Muscle of leg (tissue), 11 donors: ENCODE results near the gene SELENOM. TPM values are rescaled to one million over a fixed set of nuclear protein-coding genes. Genes with fewer than 3 reads are reported as not detected.
A peak's percentile ranks its signal among the peaks of the same experiment; 100 is the strongest.
"Not testable (repeated sequence)": the region's sequence is repeated elsewhere in the genome, so short reads cannot be mapped to it uniquely, and the experiment has no call there.

Experiments
- DNase-seq: peaks from one replicate; pipeline ENCODE4 v3.0.0; 2013
- H3K27ac ChIP-seq: one replicate; pipeline ENCODE4 v1.5.1; 2013; ENCODE audit warnings: mild to moderate bottlenecking, low read length, control low read depth
- H3K27me3 ChIP-seq: one replicate; pipeline ENCODE4 v1.6.1; 2013; ENCODE audit warnings: low read length; ENCODE audit not compliant: control insufficient read depth, insufficient read depth
- H3K36me3 ChIP-seq: one replicate; pipeline ENCODE4 v1.6.1; 2013; ENCODE audit warnings: low read length; ENCODE audit not compliant: control insufficient read depth, insufficient read depth
- H3K4me1 ChIP-seq: one replicate; pipeline ENCODE4 v1.6.1; 2013; ENCODE audit warnings: low read length; ENCODE audit not compliant: control insufficient read depth, insufficient read depth
- H3K4me3 ChIP-seq: one replicate; pipeline ENCODE4 v1.5.1; 2013; ENCODE audit warnings: low read length, control low read depth
- H3K9me3 ChIP-seq: replicated peaks from 2 replicates; pipeline ENCODE4 v1.6.1; 2013; ENCODE audit warnings: low read depth, low read length; ENCODE audit not compliant: control insufficient read depth
- WGBS: methylation state at CpG from one replicate; pipeline ENCODE4 v1.1.5; 2013; ENCODE audit warnings: missing lambda C conversion rate; ENCODE audit not compliant: insufficient coverage; 5-methylcytosine and 5-hydroxymethylcytosine counted together
- polyA plus RNA-seq, 8 donors: library from polyadenylated mRNA; unstranded; fragments of 120-200 nt; gene quantifications; one replicate each; pipeline versions ENCODE4 v1.2.1 to v1.2.3, GENCODE V29; 2013; ENCODE audit warnings: inconsistent platforms in 1 of 8, low replicate concordance in 1 of 8; ENCODE audit not compliant: insufficient read length in 8 of 8, insufficient read depth in 1 of 8
- total RNA-seq: library from RNA; stranded (reverse); fragments of 120-200 nt; gene quantifications from one replicate; pipeline ENCODE4 v1.2.4, GENCODE V29; 2013

Gene SELENOM
- total and polyA plus RNA-seq, 9 donors: 12.1 to 35.1 (median 26.1) TPM

DNA sequence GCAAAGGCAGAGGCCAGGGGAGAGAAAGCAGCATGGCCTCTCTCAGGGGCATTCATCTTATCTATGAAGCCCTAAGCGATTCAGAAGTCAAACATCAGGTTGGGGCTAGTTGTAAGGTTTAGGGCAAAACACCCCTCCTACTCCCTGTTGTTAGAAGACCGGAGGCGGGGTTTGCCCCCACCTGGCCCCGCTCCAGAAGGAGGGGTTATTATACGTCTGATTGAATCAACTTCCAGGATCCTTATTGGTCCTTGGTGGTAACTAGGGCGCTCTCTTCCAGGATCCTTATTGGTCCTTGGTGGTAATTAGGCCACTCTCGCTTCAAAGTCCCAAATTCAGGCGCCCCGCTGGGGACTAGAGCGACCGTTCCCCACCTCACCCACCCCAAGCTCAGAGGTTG, 38.4 kb downstream of the SELENOM start:
- Histone ChIP-seq H3K9me3 (no peaks in the 10 kb centered on the region), H3K36me3 (no peaks in the 10 kb centered on the region), H3K4me1 (no peaks in the 10 kb centered on the region), H3K27me3 (no peaks in the 10 kb centered on the region), H3K4me3 (no peak overlapping the region), H3K27ac (no peak overlapping the region)
- DNase-seq: no peak
- WGBS: no CpG with 5 or more reads among the region's 11 CpGs

DNA sequence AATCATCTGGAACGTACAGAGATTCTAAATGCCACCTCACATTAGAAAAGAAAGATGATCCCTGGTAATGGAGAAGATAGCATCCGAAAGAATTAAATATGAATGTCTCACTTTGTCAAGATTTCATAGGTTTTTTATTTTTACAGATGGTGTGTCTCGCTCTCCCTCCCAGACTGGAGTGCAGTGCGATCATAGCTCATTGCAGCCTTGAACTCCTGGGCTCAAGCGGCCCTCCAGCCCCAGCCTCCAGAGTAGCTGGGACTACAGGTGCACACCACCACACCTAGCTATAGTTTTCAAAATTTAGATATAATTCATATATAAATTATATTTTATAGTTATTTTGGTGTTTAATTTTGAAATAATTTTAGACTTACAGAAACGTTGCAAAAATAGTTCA, 43.0 kb downstream of the SELENOM start:
- no peaks in the 10 kb centered on the region for H3K4me1 ChIP-seq
- no peaks in the 10 kb centered on the region for H3K9me3 ChIP-seq
- no peak overlapping the region for H3K27ac ChIP-seq
- WGBS: no CpG with 5 or more reads among the region's 6 CpGs
- no peak overlapping the region for H3K4me3 ChIP-seq
- DNase-seq: no peak
- H3K27me3 ChIP-seq: no peaks in the 10 kb centered on the region
- H3K36me3 ChIP-seq: no peaks in the 10 kb centered on the region

DNA sequence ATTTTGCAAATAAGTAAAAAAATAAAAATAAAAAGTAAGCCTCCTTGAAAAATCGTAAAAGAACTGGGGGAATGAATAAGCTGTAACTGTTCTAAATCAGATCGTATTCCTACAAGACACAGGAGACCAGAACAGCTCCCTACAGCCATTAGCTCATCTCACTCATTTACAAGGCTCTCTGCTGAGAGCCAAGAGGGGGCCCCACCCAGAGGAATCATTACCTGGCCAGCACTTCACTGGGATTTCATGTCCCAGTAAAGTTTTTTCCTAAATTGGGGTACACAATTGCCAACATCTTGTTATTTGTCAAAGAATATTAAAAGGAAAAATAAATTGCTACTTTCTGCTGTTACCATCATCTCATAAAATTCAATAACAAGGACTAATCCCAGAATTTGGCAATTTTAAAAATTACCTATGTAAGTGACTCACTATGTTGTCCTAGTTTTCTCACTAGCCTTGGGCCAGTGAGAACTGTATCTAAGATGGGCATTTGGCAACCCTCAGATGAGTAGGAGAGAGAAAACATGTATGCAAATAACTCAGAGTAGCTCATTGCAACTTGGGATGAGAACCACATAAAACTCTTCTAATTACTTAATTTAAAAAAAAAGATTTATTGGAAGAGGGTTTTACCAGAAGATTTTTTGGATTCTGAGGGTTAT, 44.7 kb downstream of the SELENOM start:
- Histone ChIP-seq H3K27me3 (no peaks in the 10 kb centered on the region), H3K9me3 (no peaks in the 10 kb centered on the region), H3K36me3 (no peaks in the 10 kb centered on the region), H3K4me1 (no peaks in the 10 kb centered on the region), H3K27ac (no peak overlapping the region), H3K4me3 (no peak overlapping the region)
- no peak for DNase-seq
- WGBS: no CpG with 5 or more reads among the region's 2 CpGs

GRCh38 chr22:31059663-31060062, 47.7 kb downstream of the SELENOM start:
- not testable (repeated sequence) for H3K4me3 ChIP-seq, H3K27me3 ChIP-seq, DNase-seq, H3K36me3 ChIP-seq, H3K9me3 ChIP-seq
- peak overlapping the region; percentile 3 for H3K27ac ChIP-seq
- H3K4me1 ChIP-seq: peaks cover 20% of the 10 kb centered on the region
- WGBS: 34% methylated on average over 6 of the region's 6 CpGs

- DNase-seq: no peak
- H3K27ac ChIP-seq: no peak overlapping the region
- no peaks in the 10 kb centered on the region for H3K36me3 ChIP-seq
- H3K9me3 ChIP-seq: no peaks in the 10 kb centered on the region
- peaks cover 25% of the 10 kb centered on the region for H3K4me1 ChIP-seq
- WGBS: 11% methylated on average over 3 of the region's 5 CpGs
- no peak overlapping the region for H3K4me3 ChIP-seq
- no peaks in the 10 kb centered on the region for H3K27me3 ChIP-seq
Observed at GRCh38 chr22:31056986-31057599, 50.3 kb downstream of the SELENOM start.

DNA sequence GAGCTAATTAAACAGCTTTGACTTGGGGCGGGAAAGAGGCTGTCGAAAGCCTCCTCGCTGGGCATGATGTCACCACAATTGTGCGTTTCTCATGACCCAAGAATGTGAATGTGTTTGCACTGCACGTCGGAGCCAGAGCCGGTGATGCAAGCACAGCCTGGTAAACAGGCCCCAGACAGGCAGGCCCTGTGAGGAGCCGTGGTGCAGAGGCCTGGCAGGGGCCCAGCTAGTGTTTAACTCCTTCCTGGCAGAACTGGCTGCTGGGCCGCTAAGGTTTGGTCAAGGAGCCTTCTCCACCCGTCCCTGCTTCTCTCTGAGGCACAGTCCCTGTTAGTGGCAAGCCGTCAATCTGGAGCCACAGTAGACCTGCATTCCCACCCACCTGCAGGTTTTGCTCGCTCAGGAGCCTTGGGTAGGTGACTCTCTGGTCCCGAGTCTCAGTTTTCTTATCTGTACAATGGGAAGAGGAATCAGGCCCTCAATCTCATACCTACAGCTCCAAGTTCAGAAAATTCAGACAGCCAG, 51.7 kb downstream of the SELENOM start:
- Histone ChIP-seq H3K4me3 (no peak overlapping the region), H3K27ac (peak overlapping the region; percentile 73), H3K27me3 (no peaks in the 10 kb centered on the region), H3K9me3 (no peaks in the 10 kb centered on the region), H3K36me3 (no peaks in the 10 kb centered on the region), H3K4me1 (peaks cover 28% of the 10 kb centered on the region)
- DNase-seq: peak; percentile 95
- 21% methylated on average over 11 of the region's 13 CpGs for WGBS

GRCh38 chr22:31055117-31055634, 52.2 kb downstream of the SELENOM start:
- H3K27me3 ChIP-seq: no peaks in the 10 kb centered on the region
- no peaks in the 10 kb centered on the region for H3K9me3 ChIP-seq
- H3K4me1 ChIP-seq: peaks cover 28% of the 10 kb centered on the region
- no peak overlapping the region for H3K4me3 ChIP-seq
- no CpG with 5 or more reads among the region's 5 CpGs for WGBS
- peak overlapping the region; percentile 73 for H3K27ac ChIP-seq
- H3K36me3 ChIP-seq: no peaks in the 10 kb centered on the region
- peak; percentile 71 for DNase-seq

Other genes with a start within 250 kb of the SELENOM start
- 16.6 TPM for gene MORC2, start 138.8 kb downstream of the SELENOM start, total RNA-seq
- 10 to 100 TPM; 21.1 to 26.8 (median 23.6) TPM for gene MORC2, start 138.8 kb downstream of the SELENOM start, polyA plus RNA-seq
- gene TUG1, start 138.3 kb downstream of the SELENOM start, total RNA-seq: 69.2 TPM
- 100 to 1,000 TPM in 5 of 8 donors, 10 to 100 TPM in 3; 80.9 to 126 (median 108) TPM for gene TUG1, start 138.3 kb downstream of the SELENOM start, polyA plus RNA-seq
- 142 TPM for gene SMTN, start 26.2 kb downstream of the SELENOM start, total RNA-seq
- 100 to 1,000 TPM; 103 to 284 (median 188) TPM for gene SMTN, start 26.2 kb downstream of the SELENOM start, polyA plus RNA-seq
- 0.35 TPM for gene INPP5J, start 15.4 kb upstream of the SELENOM start, total RNA-seq
- 1 to 10 TPM in 6 of 8 donors, under 1 TPM in 2; 0.49 to 1.7 (median 1.1) TPM for gene INPP5J, start 15.4 kb upstream of the SELENOM start, polyA plus RNA-seq
- not detected for gene PLA2G3, start 32.9 kb upstream of the SELENOM start, total RNA-seq
- under 1 TPM in 1 of 8 donors, not detected in 7; 0.04 TPM for gene PLA2G3, start 32.9 kb upstream of the SELENOM start, polyA plus RNA-seq
- gene RNF185, start 52.6 kb upstream of the SELENOM start, total RNA-seq: 22.1 TPM
- 10 to 100 TPM; 20.3 to 27.8 (median 23.8) TPM for gene RNF185, start 52.6 kb upstream of the SELENOM start, polyA plus RNA-seq
- gene LIMK2, start 104.7 kb upstream of the SELENOM start, total RNA-seq: 20.0 TPM
- 10 to 100 TPM; 18.8 to 26.7 (median 23.3) TPM for gene LIMK2, start 104.7 kb upstream of the SELENOM start, polyA plus RNA-seq
- 4.3 TPM for gene PIK3IP1, start 184.9 kb upstream of the SELENOM start, total RNA-seq
- 1 to 10 TPM; 2.7 to 4.8 (median 3.1) TPM for gene PIK3IP1, start 184.9 kb upstream of the SELENOM start, polyA plus RNA-seq
- 16.5 TPM for gene PATZ1, start 238.8 kb upstream of the SELENOM start, total RNA-seq
- 10 to 100 TPM; 22.0 to 28.5 (median 25.5) TPM for gene PATZ1, start 238.8 kb upstream of the SELENOM start, polyA plus RNA-seq